Upper lobe of right lung (tissue), 1 donor: ENCODE results near the gene P2RY6. TPM values are rescaled to one million over a fixed set of nuclear protein-coding genes. Genes with fewer than 3 reads are reported as not detected.

Experiments
- ATAC-seq: fragments of 200-7000 bp; cut with Tn5 transposase; one replicate; pipeline ENCODE4 v1.9.1; 2020; ENCODE audit warnings: mild to moderate bottlenecking, moderate library complexity
- DNase-seq: peaks from one replicate; pipeline ENCODE4 v3.0.0-alpha.2; 2020
- H3K27ac ChIP-seq: fragments of 200-600 bp; one replicate; pipeline ENCODE4 v1.8.0; 2022
- H3K27me3 ChIP-seq: fragments of 200-600 bp; one replicate; pipeline ENCODE4 v1.8.0; 2022; ENCODE audit warnings: mild to moderate bottlenecking
- H3K36me3 ChIP-seq: fragments of 200-600 bp; one replicate; pipeline ENCODE4 v1.8.0; 2022
- H3K4me1 ChIP-seq: fragments of 200-600 bp; one replicate; pipeline ENCODE4 v1.8.0; 2022
- H3K4me3 ChIP-seq: fragments of 200-600 bp; one replicate; pipeline ENCODE4 v1.8.0; 2022; ENCODE audit warnings: mild to moderate bottlenecking
- H3K9me3 ChIP-seq: fragments of 200-600 bp; one replicate; pipeline ENCODE4 v1.8.0; 2022
- intact Hi-C: fragments of 100-400 bp; cut with DNase I; formaldehyde crosslinking; loops from one replicate; pipeline ENCODE4 v1.11.0; 2022
- total RNA-seq: library from RNA; stranded (reverse); fragmentation: NEBNext Ultra II Directional; extraction: Animal tissue kit (Norgen Biotek cat#: 25700); gene quantifications from one replicate; pipeline ENCODE4 v1.2.1, GENCODE V29; 2021
- TF ChIP-seq, protein P1 (sequence below): fragments of 200-600 bp; IDR thresholded peaks from one replicate; pipeline ENCODE4 v1.8.0; 2022; ENCODE audit warnings: antibody characterized with exemption
- donor health status: DM: no; HTN: yes; CAD: no; lungs with severe emphysema.

P2RY6 gene
- total RNA-seq, 1 donor from 2014 or later = 3.2 TPM

GRCh38 chr11:73243093-73243485 is 29.0 kb upstream of the P2RY6 start:
- H3K4me3 ChIP-seq = no peak overlapping the region
- intact Hi-C loops = no loop called here
- TF ChIP-seq, protein P1, sequence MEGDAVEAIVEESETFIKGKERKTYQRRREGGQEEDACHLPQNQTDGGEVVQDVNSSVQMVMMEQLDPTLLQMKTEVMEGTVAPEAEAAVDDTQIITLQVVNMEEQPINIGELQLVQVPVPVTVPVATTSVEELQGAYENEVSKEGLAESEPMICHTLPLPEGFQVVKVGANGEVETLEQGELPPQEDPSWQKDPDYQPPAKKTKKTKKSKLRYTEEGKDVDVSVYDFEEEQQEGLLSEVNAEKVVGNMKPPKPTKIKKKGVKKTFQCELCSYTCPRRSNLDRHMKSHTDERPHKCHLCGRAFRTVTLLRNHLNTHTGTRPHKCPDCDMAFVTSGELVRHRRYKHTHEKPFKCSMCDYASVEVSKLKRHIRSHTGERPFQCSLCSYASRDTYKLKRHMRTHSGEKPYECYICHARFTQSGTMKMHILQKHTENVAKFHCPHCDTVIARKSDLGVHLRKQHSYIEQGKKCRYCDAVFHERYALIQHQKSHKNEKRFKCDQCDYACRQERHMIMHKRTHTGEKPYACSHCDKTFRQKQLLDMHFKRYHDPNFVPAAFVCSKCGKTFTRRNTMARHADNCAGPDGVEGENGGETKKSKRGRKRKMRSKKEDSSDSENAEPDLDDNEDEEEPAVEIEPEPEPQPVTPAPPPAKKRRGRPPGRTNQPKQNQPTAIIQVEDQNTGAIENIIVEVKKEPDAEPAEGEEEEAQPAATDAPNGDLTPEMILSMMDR = no peak
- H3K9me3 ChIP-seq = no peaks in the 10 kb centered on the region
- H3K36me3 ChIP-seq = no peaks in the 10 kb centered on the region
- H3K27ac ChIP-seq = no peak overlapping the region
- DNase-seq (peak; percentile 56), ATAC-seq (no peak)
- no peaks in the 10 kb centered on the region for H3K27me3 ChIP-seq
- peaks cover 15% of the 10 kb centered on the region for H3K4me1 ChIP-seq

DNA sequence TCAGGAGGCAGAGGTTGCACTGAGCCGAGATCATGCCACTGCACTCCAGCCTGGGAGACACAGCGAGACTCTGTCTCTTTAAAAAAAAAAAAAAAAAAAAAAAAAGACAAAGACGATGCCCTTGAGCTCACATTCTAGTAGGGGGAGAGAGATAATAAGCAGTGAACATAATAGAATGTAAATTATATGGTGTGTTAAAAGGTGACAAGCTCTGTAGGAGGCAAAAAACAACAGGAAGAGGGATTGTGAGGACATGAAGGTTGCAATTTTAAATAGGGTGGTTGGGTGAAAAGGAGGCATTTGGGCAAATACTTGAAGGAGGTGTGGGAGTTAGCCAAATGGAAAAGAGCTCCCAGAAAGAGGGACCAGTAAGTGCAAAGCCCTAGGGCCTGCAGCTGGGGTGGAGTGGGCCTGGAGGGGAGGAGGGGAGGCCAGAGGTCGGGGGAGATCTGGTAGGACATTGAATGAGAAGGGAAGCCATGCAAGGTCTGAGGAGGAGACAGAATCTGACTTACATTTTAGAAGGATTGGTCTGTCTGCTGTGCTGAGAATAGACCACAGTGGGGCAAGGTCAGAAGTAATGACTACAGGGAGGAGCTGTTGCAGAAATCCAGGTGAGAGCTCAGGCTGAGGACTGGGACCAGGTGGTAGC is 27.4 kb upstream of the P2RY6 start:
- Histone ChIP-seq H3K4me1 (peaks cover 14% of the 10 kb centered on the region), H3K36me3 (no peaks in the 10 kb centered on the region), H3K9me3 (no peaks in the 10 kb centered on the region), H3K27me3 (no peaks in the 10 kb centered on the region), H3K4me3 (no peak overlapping the region), H3K27ac (no peak overlapping the region)
- intact Hi-C loops = no loop called here
- peak; percentile 33 for DNase-seq
- TF ChIP-seq, protein P1 = no peak
- no peak for ATAC-seq

DNA sequence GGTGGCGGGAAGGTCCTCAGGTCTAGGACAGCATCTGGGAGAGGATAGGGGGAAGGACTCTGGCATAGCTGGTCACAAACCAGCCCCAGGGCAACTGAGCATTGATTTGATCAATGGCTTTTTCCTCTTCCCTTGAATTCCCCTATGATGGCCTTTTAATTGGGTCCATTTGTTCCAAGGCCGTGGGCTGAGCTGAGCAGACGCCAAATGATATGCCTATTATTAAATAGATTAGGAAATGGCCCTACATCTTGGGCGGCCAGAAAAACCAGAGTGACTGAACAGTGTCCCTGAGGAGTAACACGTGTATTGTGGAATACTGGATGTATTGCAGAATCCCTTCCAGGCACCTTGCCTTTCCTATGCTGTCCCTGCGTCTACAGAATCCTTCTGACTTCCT is 26.7 kb upstream of the P2RY6 start:
- no peaks in the 10 kb centered on the region for H3K9me3 ChIP-seq
- no peak overlapping the region for H3K4me3 ChIP-seq
- H3K27me3 ChIP-seq = no peaks in the 10 kb centered on the region
- ATAC-seq (no peak), DNase-seq (peak; percentile 29)
- intact Hi-C loops = no loop called here
- peaks cover 6% of the 10 kb centered on the region for H3K4me1 ChIP-seq
- TF ChIP-seq, protein P1 = no peak
- no peaks in the 10 kb centered on the region for H3K36me3 ChIP-seq
- no peak overlapping the region for H3K27ac ChIP-seq

- TF ChIP-seq, protein P1 = no peak
- no peaks in the 10 kb centered on the region for H3K27me3 ChIP-seq
- no peak overlapping the region for H3K4me3 ChIP-seq
- no peak for DNase-seq
- no peak for ATAC-seq
- intact Hi-C loops = no loop called here
- no peaks in the 10 kb centered on the region for H3K36me3 ChIP-seq
- H3K9me3 ChIP-seq = no peaks in the 10 kb centered on the region
- H3K27ac ChIP-seq = no peak overlapping the region
- peaks cover 3% of the 10 kb centered on the region for H3K4me1 ChIP-seq
Observed at GRCh38 chr11:73246303-73246702, 25.8 kb upstream of the P2RY6 start.

- H3K27me3 ChIP-seq = no peaks in the 10 kb centered on the region
- intact Hi-C loops = no loop called here
- H3K9me3 ChIP-seq = no peaks in the 10 kb centered on the region
- H3K36me3 ChIP-seq = no peaks in the 10 kb centered on the region
- H3K4me1 ChIP-seq = no peaks in the 10 kb centered on the region
- TF ChIP-seq, protein P1 = no peak
- H3K27ac ChIP-seq = no peak overlapping the region
- no peak overlapping the region for H3K4me3 ChIP-seq
- DNase-seq = no peak
- ATAC-seq = no peak
Observed at GRCh38 chr11:73248526-73249185, 23.5 kb upstream of the P2RY6 start.
